GM18526 (cell line): ENCODE results near the gene ELAVL2.

Experiments
- POLR2A ChIP-seq: IDR thresholded peaks from 3 replicates; pipeline ENCODE4 v1.6.1; 2011; ENCODE audit not compliant: insufficient read length; ENCODE audit errors: extremely low read depth

ELAVL2 gene

GRCh38 chr9:23725279-23725946 is 100.6 kb downstream of the ELAVL2 start:
- no peak for TF ChIP-seq POLR2A

- TF ChIP-seq POLR2A = no peak
Measured at GRCh38 chr9:23723672-23724071, 102.4 kb downstream of the ELAVL2 start.

- TF ChIP-seq POLR2A = no peak
Measured at GRCh38 chr9:23721466-23721865, 104.6 kb downstream of the ELAVL2 start.

- no peak for TF ChIP-seq POLR2A
Measured at GRCh38 chr9:23717505-23717904, 108.5 kb downstream of the ELAVL2 start.

GRCh38 chr9:23707249-23707648 is 118.8 kb downstream of the ELAVL2 start:
- no peak for TF ChIP-seq POLR2A

GRCh38 chr9:23702311-23702922 is 123.6 kb downstream of the ELAVL2 start:
- TF ChIP-seq POLR2A = no peak

- no peak for TF ChIP-seq POLR2A
Measured at GRCh38 chr9:23701291-23701690, 124.7 kb downstream of the ELAVL2 start.

- no peak for TF ChIP-seq POLR2A
Measured at GRCh38 chr9:23700359-23700758, 125.7 kb downstream of the ELAVL2 start.

GRCh38 chr9:23698161-23698560 is 127.9 kb downstream of the ELAVL2 start:
- TF ChIP-seq POLR2A = no peak

- TF ChIP-seq POLR2A = no peak
Measured at GRCh38 chr9:23695572-23695971, 130.5 kb downstream of the ELAVL2 start.

- TF ChIP-seq POLR2A = no peak
Measured at GRCh38 chr9:23693374-23693773, 132.7 kb downstream of the ELAVL2 start.

- TF ChIP-seq POLR2A = no peak
Measured at GRCh38 chr9:23686896-23687295, 139.1 kb downstream of the ELAVL2 start.

- no peak for TF ChIP-seq POLR2A
Measured at GRCh38 chr9:23686257-23686656, 139.8 kb downstream of the ELAVL2 start.

- TF ChIP-seq POLR2A = no peak
Measured at GRCh38 chr9:23683611-23684061, 142.4 kb downstream of the ELAVL2 start.

GRCh38 chr9:23682891-23683431 is 143.1 kb downstream of the ELAVL2 start:
- no peak for TF ChIP-seq POLR2A

GRCh38 chr9:23682352-23682751 is 143.7 kb downstream of the ELAVL2 start:
- TF ChIP-seq POLR2A = no peak
